ENCODE data around the gene IGBP1. TPM values are rescaled to one million over a fixed set of nuclear protein-coding genes. Genes with fewer than 3 reads are reported as not detected.

The IGBP1 gene
- total RNA-seq, 3 donors from 2014 or later (not counting 1 experiment from before 2014, with no cell fraction given) = 39.4 to 40.7 (median 40.1) TPM

DNA sequence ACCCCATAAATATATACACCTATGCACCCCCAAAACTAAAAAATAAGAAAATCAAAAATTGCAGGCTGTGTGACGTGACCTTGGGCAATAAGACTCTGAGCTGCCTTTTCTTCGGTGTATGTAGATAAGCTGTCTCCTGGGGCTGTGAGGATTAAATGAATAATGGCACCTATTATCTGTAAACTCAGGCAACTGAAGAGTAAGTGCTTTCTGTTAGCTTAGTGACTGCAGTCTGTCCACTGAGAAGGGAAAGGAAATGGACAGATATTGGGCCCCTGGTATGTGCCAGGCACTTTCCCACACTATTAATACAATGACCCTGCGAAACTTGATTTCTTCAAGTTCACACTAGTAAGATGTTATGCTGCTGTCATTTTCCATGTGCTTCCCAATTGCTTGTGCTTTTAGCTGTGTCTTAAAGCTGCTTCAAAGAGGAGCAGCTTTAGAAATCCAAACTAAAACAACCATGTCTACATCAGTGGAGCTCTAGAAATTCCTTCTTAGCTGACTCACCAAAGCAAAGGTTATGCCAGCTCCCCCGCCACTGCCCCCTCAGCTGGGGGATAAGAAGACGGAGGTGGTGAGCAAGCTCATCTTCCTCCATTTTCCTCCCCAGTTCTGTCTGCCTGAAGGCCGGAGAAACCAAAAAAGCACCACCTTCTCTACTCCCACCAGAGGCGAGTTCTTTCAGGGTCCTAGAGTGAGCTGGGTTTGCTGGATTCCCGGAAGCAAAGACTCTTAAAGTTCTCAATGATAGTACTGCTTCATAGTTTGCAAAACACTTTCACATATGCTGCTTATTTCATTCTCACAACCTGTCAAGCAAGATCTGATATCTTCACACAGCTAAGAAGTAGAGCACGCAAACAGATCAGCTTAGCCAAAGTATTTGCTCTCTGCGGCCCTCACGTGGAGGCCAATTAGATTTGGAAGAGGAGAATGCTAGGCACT lies 35.3 kb downstream of the IGBP1 start:
- TF ChIP-seq, protein P1, sequence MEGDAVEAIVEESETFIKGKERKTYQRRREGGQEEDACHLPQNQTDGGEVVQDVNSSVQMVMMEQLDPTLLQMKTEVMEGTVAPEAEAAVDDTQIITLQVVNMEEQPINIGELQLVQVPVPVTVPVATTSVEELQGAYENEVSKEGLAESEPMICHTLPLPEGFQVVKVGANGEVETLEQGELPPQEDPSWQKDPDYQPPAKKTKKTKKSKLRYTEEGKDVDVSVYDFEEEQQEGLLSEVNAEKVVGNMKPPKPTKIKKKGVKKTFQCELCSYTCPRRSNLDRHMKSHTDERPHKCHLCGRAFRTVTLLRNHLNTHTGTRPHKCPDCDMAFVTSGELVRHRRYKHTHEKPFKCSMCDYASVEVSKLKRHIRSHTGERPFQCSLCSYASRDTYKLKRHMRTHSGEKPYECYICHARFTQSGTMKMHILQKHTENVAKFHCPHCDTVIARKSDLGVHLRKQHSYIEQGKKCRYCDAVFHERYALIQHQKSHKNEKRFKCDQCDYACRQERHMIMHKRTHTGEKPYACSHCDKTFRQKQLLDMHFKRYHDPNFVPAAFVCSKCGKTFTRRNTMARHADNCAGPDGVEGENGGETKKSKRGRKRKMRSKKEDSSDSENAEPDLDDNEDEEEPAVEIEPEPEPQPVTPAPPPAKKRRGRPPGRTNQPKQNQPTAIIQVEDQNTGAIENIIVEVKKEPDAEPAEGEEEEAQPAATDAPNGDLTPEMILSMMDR (IDR thresholded peaks at IDR 0.05) = no peak
- H3K4me1 Mint-ChIP-seq = no peaks in the 10 kb centered on the region
- DNase-seq = no peak
- no peak overlapping the region for H3K4me3 ChIP-seq (ENCODE audit: low read length)
- H3K27me3 ChIP-seq (ENCODE audit: control insufficient read depth, insufficient read depth, low read length) = no peaks in the 10 kb centered on the region
- no peaks in the 10 kb centered on the region for H3K4me1 ChIP-seq (ENCODE audit: control insufficient read depth, insufficient read depth, low read length)
- H3K36me3 ChIP-seq (ENCODE audit: control insufficient read depth, insufficient read depth, low read length) = peaks cover 6% of the 10 kb centered on the region
- no peaks in the 10 kb centered on the region for H3K9me3 Mint-ChIP-seq
- no peak overlapping the region for H3K27ac ChIP-seq (ENCODE audit: low read length)
- 94% methylated on average over 7 of the region's 11 CpGs for WGBS (ENCODE audit: insufficient coverage)
- no peaks in the 10 kb centered on the region for H3K9me3 ChIP-seq (ENCODE audit: control insufficient read depth, insufficient read depth, low read length)
- H3K36me3 Mint-ChIP-seq = no peaks in the 10 kb centered on the region
- H3K4me3 Mint-ChIP-seq = no peak overlapping the region
- H3K27ac Mint-ChIP-seq = no peak overlapping the region
- no peak for ATAC-seq
- intact Hi-C loops (cut with micrococcal nuclease) = no loop called here
- H3K27me3 Mint-ChIP-seq (ENCODE audit: low read depth in 2 of 2) = no peaks in the 10 kb centered on the region

DNA sequence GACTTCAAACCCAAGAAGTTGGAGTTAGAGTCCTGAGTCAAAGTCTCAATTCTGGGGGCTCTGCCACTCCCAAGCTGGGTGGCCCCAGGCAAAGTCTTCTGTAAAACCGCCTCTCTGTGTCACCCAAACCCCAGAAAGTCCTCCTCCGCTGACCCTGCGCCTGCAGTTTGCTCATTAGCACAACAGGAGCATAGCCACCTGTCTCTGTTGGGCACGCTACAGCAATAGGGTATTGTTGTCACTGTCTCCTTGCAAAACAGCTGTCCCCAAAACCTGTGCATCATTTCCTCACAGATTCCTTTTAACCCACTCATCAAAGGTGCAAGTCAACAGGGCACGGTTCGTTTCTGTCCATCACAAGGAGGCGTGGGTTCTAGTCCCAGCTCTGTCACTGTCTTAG lies 36.0 kb downstream of the IGBP1 start:
- Mint-ChIP-seq H3K4me1 (no peaks in the 10 kb centered on the region), H3K27ac (no peak overlapping the region), H3K9me3 (no peaks in the 10 kb centered on the region), H3K4me3 (no peak overlapping the region), H3K36me3 (no peaks in the 10 kb centered on the region), H3K27me3 (ENCODE audit: low read depth in 2 of 2) (no peaks in the 10 kb centered on the region)
- 96% methylated on average over 7 of the region's 7 CpGs for WGBS (ENCODE audit: insufficient coverage)
- H3K4me3 ChIP-seq (ENCODE audit: low read length) = no peak overlapping the region
- H3K4me1 ChIP-seq (ENCODE audit: control insufficient read depth, insufficient read depth, low read length) = no peaks in the 10 kb centered on the region
- peaks cover 5% of the 10 kb centered on the region for H3K36me3 ChIP-seq (ENCODE audit: control insufficient read depth, insufficient read depth, low read length)
- no peak for ATAC-seq
- no peaks in the 10 kb centered on the region for H3K9me3 ChIP-seq (ENCODE audit: control insufficient read depth, insufficient read depth, low read length)
- TF ChIP-seq, protein P1 (IDR thresholded peaks at IDR 0.05) = no peak
- H3K27me3 ChIP-seq (ENCODE audit: control insufficient read depth, insufficient read depth, low read length) = no peaks in the 10 kb centered on the region
- no peak overlapping the region for H3K27ac ChIP-seq (ENCODE audit: low read length)
- intact Hi-C loops (cut with micrococcal nuclease) = no loop called here
- DNase-seq = no peak

DNA sequence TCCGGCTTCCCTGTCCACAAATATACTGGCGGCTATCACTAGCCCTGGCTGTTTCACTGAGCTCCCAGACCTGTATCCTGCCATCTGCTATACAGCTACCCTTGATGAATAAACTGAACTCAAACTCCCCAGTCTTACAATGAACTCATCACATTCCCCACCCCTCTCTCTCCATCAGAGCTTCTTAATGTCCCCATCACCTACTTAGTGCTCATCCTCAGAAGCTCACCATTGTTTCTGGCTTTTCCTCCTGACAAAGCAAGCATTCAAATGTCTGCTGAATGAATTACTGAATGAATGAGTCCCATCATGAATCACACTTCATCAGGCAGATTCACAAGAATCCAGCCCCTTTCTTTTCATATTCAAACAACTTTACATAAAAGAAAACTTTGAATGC lies 38.4 kb downstream of the IGBP1 start:
- TF ChIP-seq, protein P1 (IDR thresholded peaks at IDR 0.05) = no peak
- H3K27me3 Mint-ChIP-seq (ENCODE audit: low read depth in 2 of 2) = no peaks in the 10 kb centered on the region
- no peaks in the 10 kb centered on the region for H3K36me3 ChIP-seq (ENCODE audit: control insufficient read depth, insufficient read depth, low read length)
- intact Hi-C loops (cut with micrococcal nuclease) = no loop called here
- 52% methylated on average over 2 of the region's 2 CpGs for WGBS (ENCODE audit: insufficient coverage)
- no peaks in the 10 kb centered on the region for H3K9me3 ChIP-seq (ENCODE audit: control insufficient read depth, insufficient read depth, low read length)
- no peak overlapping the region for H3K27ac Mint-ChIP-seq
- peaks cover under 1 to 1% of the 10 kb centered on the region in 2 donors for H3K4me1 Mint-ChIP-seq
- no peak for DNase-seq
- no peak overlapping the region for H3K4me3 Mint-ChIP-seq
- no peaks in the 10 kb centered on the region for H3K27me3 ChIP-seq (ENCODE audit: control insufficient read depth, insufficient read depth, low read length)
- ATAC-seq = no peak
- H3K36me3 Mint-ChIP-seq = no peaks in the 10 kb centered on the region
- no peak overlapping the region for H3K27ac ChIP-seq (ENCODE audit: low read length)
- no peak overlapping the region for H3K4me3 ChIP-seq (ENCODE audit: low read length)
- H3K9me3 Mint-ChIP-seq = no peaks in the 10 kb centered on the region
- H3K4me1 ChIP-seq (ENCODE audit: control insufficient read depth, insufficient read depth, low read length) = no peaks in the 10 kb centered on the region
